Adrenal gland (tissue), 12 donors: Measurements from ENCODE around the gene ARHGAP6. TPM values are rescaled to one million over a fixed set of nuclear protein-coding genes. Genes with fewer than 3 reads are reported as not detected.

Experiments used
- DNase-seq, 7 donors: peaks; one replicate each; pipeline ENCODE4 v3.0.0-alpha.2; 2019 to 2020
- H3K27ac ChIP-seq, 5 donors: fragments of 200-600 bp; sonication (generic) in 4 of 5; 1 replicate in 3 of 5; 2 replicates in 2 of 5; pipeline versions ENCODE4 v1.5.1 to v1.8.0; 2016 to 2020; ENCODE audit warnings: mild to moderate bottlenecking in 1 of 5
- H3K27me3 ChIP-seq: fragments of 200-600 bp; 2 replicates; pipeline ENCODE4 v1.8.0; 2021
- H3K36me3 ChIP-seq, 2 donors: fragments of 200-600 bp; replicated peaks in 1 of 2; 1 replicate in 1 of 2; 2 replicates in 1 of 2; pipeline versions ENCODE4 v1.5.1 to v1.8.0; 2018 to 2022
- H3K4me1 ChIP-seq, 2 donors: fragments of 200-600 bp; replicated peaks in 1 of 2; 1 replicate in 1 of 2; 2 replicates in 1 of 2; pipeline versions ENCODE4 v1.5.1 to v1.8.0; 2018 to 2021
- H3K4me3 ChIP-seq, 4 donors: fragments of 200-600 bp; sonication (generic) in 3 of 4; one replicate each; pipeline ENCODE4 v1.5.1; 2016 to 2018
- H3K9me3 ChIP-seq, 3 donors: fragments of 200-600 bp; sonication (generic) in 1 of 3; replicated peaks in 1 of 3; 1 replicate in 2 of 3; 2 replicates in 1 of 3; pipeline versions ENCODE4 v1.5.1 to v1.8.0; 2016 to 2021
- CTCF ChIP-seq, 6 experiments: fragments of 450-650 bp in 4 of 6; fragments of 200-600 bp in 2 of 6; sonication (generic) in 1 of 6; IDR thresholded peaks; 1 replicate in 5 of 6; 2 replicates in 1 of 6; pipeline versions ENCODE4 v1.5.1 to v1.8.0; 2016 to 2021; ENCODE audit warnings: antibody characterized with exemption in 6 of 6, mild to moderate bottlenecking in 2 of 6, moderate library complexity in 1 of 6
- POLR2A ChIP-seq, 2 donors: fragments of 450-650 bp; IDR thresholded peaks; one replicate each; pipeline ENCODE4 v1.6.1; 2017; ENCODE audit warnings: antibody characterized with exemption in 2 of 2, mild to moderate bottlenecking in 2 of 2, moderate library complexity in 1 of 2
- WGBS, 4 donors: extraction: QIAGEN DNeasy Blood & Tissue Kit in 2 of 4; methylation state at CpG; one replicate each; pipeline versions ENCODE4 v1.1.5 to v1.1.7; 2013 to 2017; 5-methylcytosine and 5-hydroxymethylcytosine counted together
- intact Hi-C, 2 donors: fragments of 100-400 bp; cut with DNase I; formaldehyde crosslinking; loops; one replicate each; pipeline versions ENCODE4 v1.14.1 to v1.15.0; 2022 to 2023
- polyA plus RNA-seq, 3 donors: library from polyadenylated mRNA; stranded (reverse); fragments of 200-250 nt in 2 of 3; fragments of 350-450 nt in 1 of 3; fragmentation: Illumina TruSeq in 1 of 3; extraction: RNeasy Lipid Tissue Mini Kit (QIAGEN cat#74804) in 1 of 3; gene quantifications; one replicate each; pipeline ENCODE4 v1.2.3, GENCODE V29; 2013 to 2014
- total RNA-seq, 9 donors: library from RNA; depleted of rRNA in 4 of 9; stranded (reverse); fragments of >200 nt in 4 of 9; fragments of 120-200 nt in 1 of 9; fragmentation: NEBNext Ultra II Directional in 1 of 9; extraction: Animal tissue kit (Norgen Biotek cat#: 25700) in 1 of 9; gene quantifications; one replicate each; pipeline versions ENCODE4 v1.1.0 to v1.2.4, GENCODE V29; 2013 to 2023
- donor health status: healthy with polysubstance abuse.
- donor health status: Bipolar disorder and iron deficiency.
- donor health status: DM: yes; HTN: yes; CAD: no.
- donor health status: DM: no; HTN: no; CAD: no.
- donor health status: DM: no; HTN: no; CAD: no.
- donor health status: DM: yes; HTN: yes; CAD: no.

ARHGAP6 gene
- total and polyA plus RNA-seq, 12 donors = 0.78 to 4.2 (median 2.7) TPM

- no peaks in the 10 kb centered on the region for H3K4me1 ChIP-seq
- H3K27ac ChIP-seq = no peak overlapping the region
- H3K36me3 ChIP-seq = no peaks in the 10 kb centered on the region
- TF ChIP-seq POLR2A (IDR thresholded peaks at IDR 0.05) (no peak), CTCF (IDR thresholded peaks at IDR 0.05) (no peak)
- intact Hi-C loops = no loop called here
- WGBS, 4 donors = 73 to 100% (median 88%) methylated on average over 1 of the region's 1 CpG
- H3K9me3 ChIP-seq = no peaks in the 10 kb centered on the region
- H3K4me3 ChIP-seq = no peak overlapping the region
- H3K27me3 ChIP-seq = no peaks in the 10 kb centered on the region
- no peak for DNase-seq
Measured at GRCh38 chrX:11261260-11261659, 404.5 kb downstream of the ARHGAP6 start.

- Histone ChIP-seq H3K4me1 (no peaks in the 10 kb centered on the region), H3K27me3 (no peaks in the 10 kb centered on the region), H3K9me3 (no peaks in the 10 kb centered on the region), H3K4me3 (no peak overlapping the region), H3K36me3 (no peaks in the 10 kb centered on the region), H3K27ac (no peak overlapping the region)
- TF ChIP-seq POLR2A (IDR thresholded peaks at IDR 0.05) (no peak), CTCF (IDR thresholded peaks at IDR 0.05) (no peak)
- no peak for DNase-seq
- WGBS, 4 donors = 35 to 50% (median 38%) methylated on average over 1 of the region's 1 CpG
- intact Hi-C loops = no loop called here
Measured at GRCh38 chrX:11259437-11259836, 406.3 kb downstream of the ARHGAP6 start.

GRCh38 chrX:11257711-11258110 lies 408.0 kb downstream of the ARHGAP6 start:
- Histone ChIP-seq H3K4me3 (no peak overlapping the region), H3K9me3 (no peaks in the 10 kb centered on the region), H3K27me3 (peaks cover 5% of the 10 kb centered on the region), H3K36me3 (no peaks in the 10 kb centered on the region), H3K27ac (no peak overlapping the region), H3K4me1 (no peaks in the 10 kb centered on the region)
- intact Hi-C loops = no loop called here
- WGBS, 4 donors = 46 to 67% (median 54%) methylated on average over 2 of the region's 2 CpGs
- no peak for DNase-seq
- TF ChIP-seq CTCF (IDR thresholded peaks at IDR 0.05) = no peak

GRCh38 chrX:11257290-11257689 lies 408.4 kb downstream of the ARHGAP6 start:
- peaks cover 5% of the 10 kb centered on the region for H3K27me3 ChIP-seq
- H3K36me3 ChIP-seq = no peaks in the 10 kb centered on the region
- WGBS, 4 donors = 66 to 79% (median 69%) methylated on average over 2 of the region's 2 CpGs
- intact Hi-C loops = no loop called here
- no peaks in the 10 kb centered on the region for H3K4me1 ChIP-seq
- no peaks in the 10 kb centered on the region for H3K9me3 ChIP-seq
- no peak overlapping the region for H3K27ac ChIP-seq
- no peak for DNase-seq
- TF ChIP-seq CTCF (IDR thresholded peaks at IDR 0.05) = no peak
- TF ChIP-seq POLR2A (IDR thresholded peaks at IDR 0.05) = no peak
- H3K4me3 ChIP-seq = no peak overlapping the region
